GM18951 (cell line): ENCODE measurements around the gene TAGLN3.

ENCODE experiments used
- POLR2A ChIP-seq: IDR thresholded peaks from 4 replicates; pipeline ENCODE4 v1.6.1; 2011; ENCODE audit warnings: mild to moderate bottlenecking; ENCODE audit not compliant: insufficient read length, insufficient read depth; ENCODE audit errors: extremely low read depth
- in situ Hi-C: fragments of 300-500 bp; cut with MboI; formaldehyde crosslinking; loops from one replicate; pipeline ENCODE4 v1.12.0; 2022; ENCODE audit warnings: low sequenced_read_pairs, mixed read lengths, inconsistent platforms; ENCODE audit not compliant: unreplicated experiment

TAGLN3 gene

DNA sequence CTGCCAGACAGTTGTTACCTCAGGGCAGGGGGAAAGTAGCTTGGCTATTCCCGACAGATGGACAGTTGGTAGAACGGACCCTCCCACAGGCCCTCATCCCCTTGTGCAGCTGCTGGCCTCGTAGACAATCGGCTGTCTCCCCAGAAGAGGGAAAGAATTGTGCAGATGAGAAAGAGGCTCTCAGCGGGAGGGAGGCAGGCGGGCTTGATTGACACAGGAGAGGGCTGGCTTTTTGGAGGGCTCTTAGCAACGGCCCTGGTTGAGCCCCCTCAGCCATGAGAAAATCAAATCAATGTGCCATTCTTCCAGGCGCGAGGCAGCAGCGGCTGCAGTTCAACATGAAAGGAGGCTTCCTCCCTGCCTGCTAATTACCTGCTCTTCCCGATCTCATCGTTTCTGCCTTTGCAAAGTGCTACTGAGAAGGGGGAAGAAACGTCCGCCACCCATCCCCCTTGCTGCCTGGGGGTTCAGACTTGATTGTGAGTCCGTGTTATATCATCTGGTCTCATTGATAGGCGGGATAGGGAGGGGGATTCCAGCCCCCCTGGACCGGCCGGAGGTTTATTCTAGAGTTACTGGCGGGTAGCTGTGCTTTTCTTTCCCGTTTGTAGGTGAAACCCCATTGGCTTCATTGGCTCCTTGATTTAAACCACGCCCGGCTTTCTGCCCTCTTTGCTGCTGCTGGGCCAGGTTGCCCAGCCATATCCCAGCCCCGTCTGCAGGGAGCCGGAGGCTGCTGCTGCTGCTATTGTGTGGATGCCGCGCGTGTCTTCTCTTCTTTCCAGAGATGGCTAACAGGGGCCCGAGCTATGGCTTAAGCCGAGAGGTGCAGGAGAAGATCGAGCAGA, at the start of gene TAGLN3:
TSS of gene TAGLN3 (plus strand) at position 287 of the 848 bp plus-strand sequence. CDS start at position 788, 501 bp downstream.
- TF ChIP-seq POLR2A, result no peak
- in situ Hi-C loops, result no loop called here

DNA sequence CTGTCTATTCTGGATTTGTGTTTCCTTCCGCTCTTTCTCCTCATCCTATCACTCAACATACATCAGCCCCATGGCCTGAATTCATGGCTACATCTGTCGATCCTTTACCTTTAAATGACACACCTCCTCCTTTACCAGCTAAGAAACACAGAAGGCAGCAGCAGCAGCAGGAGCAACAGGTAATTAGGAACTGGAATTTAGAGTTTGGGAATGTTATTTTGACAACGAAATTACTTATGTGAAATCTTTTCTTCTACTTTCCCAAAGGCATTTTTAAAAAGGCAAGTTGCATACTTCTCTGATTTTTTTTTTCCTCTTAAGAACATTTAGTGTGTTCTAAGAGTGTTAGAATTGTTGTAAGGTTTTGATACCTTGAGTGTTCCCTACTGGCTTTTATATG, 49.0 kb upstream of the TAGLN3 start:
- no peak for TF ChIP-seq POLR2A
- in situ Hi-C loops, result loop anchor here (10.0 kb wide), 1 partner anchor 225 kb away; no protein-coding TSS in a partner anchor

DNA sequence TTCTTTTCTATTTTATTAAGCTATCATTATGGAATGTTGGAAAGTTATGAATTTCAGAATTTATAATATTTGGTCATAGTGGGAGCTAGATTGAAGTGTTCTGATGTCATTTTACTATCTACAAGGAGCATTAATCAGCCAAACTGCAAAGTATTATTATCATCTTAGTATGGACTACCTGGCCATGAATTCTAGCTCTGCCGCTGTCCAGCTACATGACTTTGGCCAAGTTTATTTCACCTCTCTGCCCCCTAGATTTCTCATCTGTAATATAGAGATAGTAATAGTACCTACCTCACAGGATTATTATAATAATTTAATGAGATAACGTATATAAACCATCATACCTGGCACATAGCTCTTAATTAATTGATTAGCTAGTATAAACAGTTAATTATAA, 47.7 kb upstream of the TAGLN3 start:
- in situ Hi-C loops, result loop anchor here (10.0 kb wide), 1 partner anchor 226 kb away; no protein-coding TSS in a partner anchor
- no peak for TF ChIP-seq POLR2A

GRCh38 chr3:111952086-111952485, 46.6 kb upstream of the TAGLN3 start:
- TF ChIP-seq POLR2A, result no peak
- in situ Hi-C loops, result loop anchor here (10.0 kb wide), 1 partner anchor 227 kb away; no protein-coding TSS in a partner anchor

DNA sequence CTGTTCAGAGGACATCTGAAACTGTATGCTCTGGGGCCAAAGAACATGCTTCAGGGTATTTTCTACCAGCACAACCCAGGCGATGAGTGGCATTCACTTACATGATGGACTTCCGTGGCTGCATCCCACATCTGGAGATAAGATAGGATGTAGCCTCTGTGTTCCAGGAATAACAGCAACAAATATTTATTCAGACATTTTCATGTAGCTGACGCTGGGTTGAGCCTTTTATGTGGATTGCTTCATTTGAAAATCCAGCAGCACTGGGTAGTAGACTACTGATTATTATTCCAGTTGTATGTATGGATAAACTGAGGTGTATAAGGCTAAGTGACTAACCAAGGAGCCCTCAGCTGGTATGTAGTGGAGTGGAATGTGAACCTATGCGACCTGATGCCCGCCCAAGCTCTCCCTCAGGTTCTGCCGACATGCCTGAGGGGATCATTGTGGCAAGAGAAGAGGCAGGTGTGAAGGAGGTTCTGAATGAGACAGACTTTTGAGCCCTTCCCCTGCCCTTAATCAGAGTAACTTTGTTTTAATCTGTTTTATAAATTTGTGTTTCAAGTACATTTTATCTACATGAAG, 45.8 kb upstream of the TAGLN3 start:
- no peak for TF ChIP-seq POLR2A
- in situ Hi-C loops, result loop anchor here (10.0 kb wide), 1 partner anchor 228 kb away; no protein-coding TSS in a partner anchor

- in situ Hi-C loops, result loop anchor here (10.0 kb wide), 1 partner anchor 230 kb away; no protein-coding TSS in a partner anchor
- no peak for TF ChIP-seq POLR2A
Measured at GRCh38 chr3:111954228-111954990, 44.3 kb upstream of the TAGLN3 start.

- in situ Hi-C loops, result loop anchor here (10.0 kb wide), 1 partner anchor 231 kb away; no protein-coding TSS in a partner anchor
- TF ChIP-seq POLR2A, result no peak
Measured at GRCh38 chr3:111955876-111956275, 42.8 kb upstream of the TAGLN3 start.

DNA sequence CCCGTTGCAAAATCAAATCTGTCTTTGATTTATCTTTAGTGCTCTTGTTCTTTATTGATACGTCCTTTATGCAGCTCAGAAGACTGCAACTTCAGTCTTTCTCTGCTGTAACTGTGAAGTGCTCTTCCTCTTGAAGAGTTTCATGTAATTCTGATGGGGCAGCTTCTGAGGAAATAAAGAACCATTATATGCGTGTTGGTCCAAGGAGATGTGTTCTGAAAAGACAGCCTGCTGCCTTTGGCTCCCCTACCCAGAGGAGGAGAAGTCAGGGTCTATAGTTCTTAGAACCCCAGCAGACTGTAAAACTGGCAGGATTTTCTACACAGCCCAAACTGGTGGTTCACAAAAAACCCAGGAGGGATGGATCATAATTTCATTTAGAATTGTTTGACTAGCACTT, 42.3 kb upstream of the TAGLN3 start:
- no peak for TF ChIP-seq POLR2A
- in situ Hi-C loops, result loop anchor here (10.0 kb wide), 1 partner anchor 232 kb away; no protein-coding TSS in a partner anchor

- no peak for TF ChIP-seq POLR2A
- in situ Hi-C loops, result loop anchor here (10.0 kb wide), 1 partner anchor 232 kb away; no protein-coding TSS in a partner anchor
Measured at GRCh38 chr3:111956995-111957734, 41.6 kb upstream of the TAGLN3 start.

- in situ Hi-C loops, result no loop called here
- TF ChIP-seq POLR2A, result no peak
Measured at GRCh38 chr3:111961461-111962164, 37.1 kb upstream of the TAGLN3 start.

DNA sequence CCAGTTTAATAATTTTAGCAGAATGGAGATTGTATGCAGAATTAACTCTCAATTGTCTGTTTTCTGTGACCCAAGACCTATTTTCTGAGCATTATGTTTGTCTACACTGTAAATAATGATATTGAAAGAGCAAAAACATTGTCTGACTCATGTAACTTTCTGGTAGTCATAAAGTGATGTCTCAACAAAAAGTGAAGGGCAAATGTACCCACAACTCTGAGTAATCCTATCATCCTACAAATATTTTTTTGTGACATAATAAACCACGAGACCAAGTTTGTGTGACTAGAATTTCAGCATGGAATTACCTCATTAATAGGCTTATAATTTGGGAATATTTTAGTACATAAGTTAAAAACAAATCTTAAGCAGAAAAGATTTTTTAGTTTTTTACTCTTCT, 35.3 kb upstream of the TAGLN3 start:
- in situ Hi-C loops, result no loop called here
- no peak for TF ChIP-seq POLR2A

DNA sequence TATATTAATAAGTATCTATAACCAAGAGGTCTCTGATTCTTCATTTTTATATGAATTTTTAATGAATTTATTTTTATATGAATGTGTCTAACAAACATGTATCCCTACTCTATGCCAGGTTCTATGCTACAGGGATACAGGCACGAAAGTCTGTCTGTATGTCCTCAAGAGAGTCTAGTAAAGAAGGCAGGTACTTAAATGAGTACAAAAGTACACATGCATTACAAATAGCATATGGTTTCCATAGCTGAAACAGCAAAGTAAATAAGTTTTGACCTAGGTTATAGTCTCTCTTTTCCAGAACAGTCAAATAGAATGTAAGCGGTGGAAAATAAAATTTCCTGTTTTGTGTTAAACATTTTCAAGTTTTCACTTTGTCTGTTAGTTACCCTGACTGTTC, 33.2 kb upstream of the TAGLN3 start:
- in situ Hi-C loops, result no loop called here
- TF ChIP-seq POLR2A, result no peak

GRCh38 chr3:111967068-111967467, 31.7 kb upstream of the TAGLN3 start:
- in situ Hi-C loops, result no loop called here
- no peak for TF ChIP-seq POLR2A
